T-cell (primary cell): ENCODE data around the gene CD58. TPM values are rescaled to one million over a fixed set of nuclear protein-coding genes. Genes with fewer than 3 reads are reported as not detected.

Experiments
- ATAC-seq, 4 experiments: fragments of 200-7000 bp in 3 of 4; fragments of 150-1000 bp in 1 of 4; cut with Tn5 transposase; replicated peaks in 1 of 4; 1 replicate in 3 of 4; 2 replicates in 1 of 4; pipeline ENCODE4 v1.10.0; 2021; ENCODE audit warnings: moderate library complexity in 3 of 4, mild to moderate bottlenecking in 2 of 4, moderate number of reproducible peaks in 1 of 4
- CTCF ChIA-PET, 2 donors: fragments of 300-600 bp; sonication (Branson Sonifier 250); formaldehyde crosslinking; loops; one replicate each; lab custom pipeline; 2022; ENCODE audit warnings: antibody characterized with exemption in 2 of 2; lab: Charles Lee
- POLR2A ChIA-PET, 2 donors: fragments of 300-600 bp; sonication (Branson Sonifier 250); formaldehyde crosslinking; loops; one replicate each; lab custom pipeline; 2022; ENCODE audit warnings: antibody characterized with exemption in 2 of 2; lab: Charles Lee
- DNase-seq, 35 experiments: peaks; one replicate each; pipeline versions ENCODE4 v3.0.0 to v3.0.0-alpha.2; 2013 to 2023
- H3K27ac ChIP-seq: one replicate; pipeline ENCODE4 v1.5.1; 2013; ENCODE audit warnings: low read length
- H3K27me3 ChIP-seq, 2 experiments: replicated peaks in 1 of 2; 1 replicate in 1 of 2; 2 replicates in 1 of 2; pipeline versions ENCODE4 v1.6.1 to v1.7.0; 2013; ENCODE audit warnings: low read length in 1 of 2, mixed read lengths in 1 of 2; ENCODE audit not compliant: control insufficient read depth in 2 of 2, insufficient read depth in 2 of 2; ENCODE audit errors: extremely low read depth in 1 of 2
- H3K36me3 ChIP-seq, 2 donors: 1 replicate in 1 of 2; 2 replicates in 1 of 2; pipeline versions ENCODE4 v1.6.1 to v1.7.0; 2013; ENCODE audit warnings: low read length in 1 of 2; ENCODE audit not compliant: control insufficient read depth in 2 of 2, insufficient read depth in 1 of 2; ENCODE audit errors: extremely low read depth in 1 of 2
- H3K4me1 ChIP-seq, 2 experiments: 1 replicate in 1 of 2; 2 replicates in 1 of 2; pipeline versions ENCODE4 v1.6.1 to v1.7.0; 2013; ENCODE audit warnings: low read length in 2 of 2, mixed read lengths in 1 of 2; ENCODE audit not compliant: insufficient read depth in 2 of 2, control insufficient read depth in 1 of 2; ENCODE audit errors: extremely low read depth in 1 of 2
- H3K4me3 ChIP-seq, 2 donors: 1 replicate in 1 of 2; 2 replicates in 1 of 2; pipeline versions ENCODE4 v1.5.1 to v1.7.0; 2013; ENCODE audit warnings: mild to moderate bottlenecking in 2 of 2, low read length in 1 of 2, moderate library complexity in 1 of 2; ENCODE audit not compliant: control insufficient read depth in 1 of 2; ENCODE audit errors: extremely low read depth in 1 of 2
- H3K9me3 ChIP-seq: 2 replicates; pipeline ENCODE4 v1.7.0; 2013
- H3K27ac Mint-ChIP-seq, 2 donors: one replicate each; pipeline ENCODE4 v1.8.0; 2020 to 2021; ENCODE audit warnings: mild to moderate bottlenecking in 2 of 2, mixed read lengths in 2 of 2
- H3K27me3 Mint-ChIP-seq, 2 donors: one replicate each; pipeline ENCODE4 v1.8.0; 2021 to 2022; ENCODE audit warnings: mixed read lengths in 2 of 2
- H3K36me3 Mint-ChIP-seq: one replicate; pipeline ENCODE4 v1.8.0; 2021; ENCODE audit warnings: mixed read lengths
- H3K4me1 Mint-ChIP-seq, 3 donors: one replicate each; pipeline ENCODE4 v1.8.0; 2020 to 2022; ENCODE audit warnings: mixed read lengths in 3 of 3, mild to moderate bottlenecking in 1 of 3
- H3K4me3 Mint-ChIP-seq, 3 donors: one replicate each; pipeline ENCODE4 v1.8.0; 2020 to 2022; ENCODE audit warnings: mild to moderate bottlenecking in 3 of 3, mixed read lengths in 3 of 3, moderate library complexity in 3 of 3
- H3K9me3 Mint-ChIP-seq, 3 donors: one replicate each; pipeline ENCODE4 v1.8.0; 2020 to 2022; ENCODE audit warnings: mixed read lengths in 3 of 3
- WGBS: methylation state at CpG from one replicate; pipeline ENCODE4 v1.1.5; 2013; ENCODE audit warnings: missing lambda C conversion rate; ENCODE audit not compliant: insufficient coverage; 5-methylcytosine and 5-hydroxymethylcytosine counted together
- total RNA-seq, 35 experiments: library from RNA in 6 of 35; stranded (reverse) in 6 of 35; fragments of 120-200 nt in 1 of 35; gene quantifications; one replicate each; pipeline versions ENCODE4 v1.2.1 to v1.2.4 and lab custom pipeline; 2013 to 2026

Gene CD58
- total RNA-seq, 5 donors from 2014 or later (not counting 1 experiment from before 2014, with no cell fraction given) = 8.9 to 20.5 (median 16.9) TPM

DNA sequence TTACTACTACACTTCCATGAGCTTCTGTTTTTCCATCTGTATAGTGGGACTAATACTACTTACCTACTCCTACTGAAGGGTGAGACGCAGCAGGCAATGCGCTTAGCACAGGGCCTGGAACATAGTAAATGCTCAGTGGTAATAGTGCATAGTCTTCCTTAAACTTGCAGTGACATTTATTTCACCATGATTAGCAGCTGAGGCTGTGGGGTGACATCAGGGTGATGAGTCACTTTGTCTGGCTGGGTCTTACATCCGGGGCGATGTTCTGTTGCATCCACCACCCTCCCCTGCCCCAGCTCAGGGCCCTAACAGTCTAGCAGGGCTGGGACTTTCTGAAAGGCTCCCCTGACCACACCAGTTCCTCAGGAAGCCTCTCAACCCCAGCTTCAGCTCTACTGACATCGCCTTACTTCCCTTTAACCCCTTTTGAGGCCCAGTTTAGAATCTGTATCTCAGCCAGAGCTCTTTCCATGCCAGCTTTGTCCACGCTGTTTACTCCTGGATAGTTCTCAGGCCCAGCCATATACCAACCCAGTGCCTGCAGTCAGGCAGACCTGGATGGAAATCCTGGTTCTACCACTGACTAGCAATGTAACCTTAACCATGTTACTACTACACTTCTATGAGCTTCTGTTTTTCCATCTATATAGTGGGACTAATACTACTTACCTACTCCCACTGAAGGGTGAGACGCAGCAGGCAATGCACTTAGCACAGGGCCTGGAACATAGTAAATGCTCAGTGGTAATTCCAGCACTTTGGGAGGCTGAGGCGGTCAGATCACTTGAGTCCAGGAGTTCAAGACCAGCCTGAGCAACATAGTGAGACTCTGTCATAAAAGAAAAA, 66.3 kb downstream of the CD58 start:
- H3K36me3 ChIP-seq = no peaks in the 10 kb centered on the region
- DNase-seq = peak; percentile 59 to 93 (median 84)
- H3K27me3 ChIP-seq = no peaks in the 10 kb centered on the region
- H3K27ac ChIP-seq = peak overlapping the region; percentile 81
- ChIA-PET POLR2A (interaction anchor here (0.6 to 1.4 kb wide), 6 partner anchors 10 to 854 kb away, joined by 3 to 9 read pairs (median 5); no protein-coding TSS in a partner anchor), CTCF (interaction anchor here (0.5 to 2.4 kb wide), 15 partner anchors 11 to 552 kb away, joined by 3 to 34 read pairs (median 4); no protein-coding TSS in a partner anchor)
- H3K4me3 ChIP-seq = no peak overlapping the region
- peak; percentile 98 to 99 (median 99) for ATAC-seq
- Mint-ChIP-seq H3K9me3 (no peaks in the 10 kb centered on the region), H3K36me3 (no peaks in the 10 kb centered on the region), H3K4me3 (peak overlapping the region in 2 of 3 donors; percentile 34 to 55), H3K27me3 (no peaks in the 10 kb centered on the region), H3K4me1 (peaks cover 49 to 70% (median 59%) of the 10 kb centered on the region in 3 donors), H3K27ac (peak overlapping the region; percentile 90 to 93)
- H3K4me1 ChIP-seq = peaks cover 20 to 51% of the 10 kb centered on the region in 2 experiments
- 23% methylated on average over 6 of the region's 8 CpGs for WGBS
- no peaks in the 10 kb centered on the region for H3K9me3 ChIP-seq

DNA sequence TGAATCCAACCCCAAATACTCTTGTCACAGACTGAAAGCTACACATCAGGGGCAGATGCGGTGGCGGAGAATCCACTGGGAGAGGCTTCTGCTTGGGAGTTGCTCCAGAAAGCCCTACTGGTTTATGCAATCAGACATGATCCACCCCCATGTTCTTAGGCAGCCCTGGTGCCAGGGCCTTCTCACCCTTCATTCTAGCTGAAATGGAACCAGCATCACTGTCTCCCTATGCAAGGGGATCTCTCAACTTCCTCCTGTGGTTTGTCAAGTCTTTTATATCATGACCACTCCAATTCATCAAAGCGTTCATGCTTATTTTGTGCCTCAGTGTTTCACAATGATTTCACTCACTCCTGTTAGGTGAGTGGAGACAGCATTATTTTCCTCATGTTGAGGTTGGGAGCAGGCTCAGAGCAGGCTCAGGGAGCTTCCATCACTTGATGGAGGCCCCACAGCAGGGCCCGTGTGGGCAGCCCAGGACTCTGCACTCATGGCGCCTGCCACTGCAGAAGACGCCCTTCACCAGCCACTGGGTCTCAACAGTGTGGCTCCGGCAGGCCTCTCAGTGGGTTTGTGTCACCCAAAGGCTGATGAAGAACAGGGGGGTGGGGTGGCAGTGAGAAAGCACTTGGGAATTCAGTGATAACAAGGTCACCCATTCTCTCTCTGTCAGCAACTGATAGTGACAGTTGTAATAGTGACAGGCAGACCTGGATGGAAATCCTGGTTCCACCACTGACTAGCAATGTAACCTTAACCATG, 67.1 kb downstream of the CD58 start:
- H3K9me3 Mint-ChIP-seq = no peaks in the 10 kb centered on the region
- ChIA-PET POLR2A (interaction anchor here in 1 of 2 donors (0.9 to 1.4 kb wide), 3 partner anchors 11 to 53 kb away, joined by 4 to 9 read pairs (median 9); no protein-coding TSS in a partner anchor), CTCF (interaction anchor here (0.5 to 2.4 kb wide), 13 partner anchors 11 to 984 kb away, joined by 3 to 34 read pairs (median 3); no protein-coding TSS in a partner anchor)
- H3K4me1 Mint-ChIP-seq = peaks cover 49 to 68% (median 55%) of the 10 kb centered on the region in 3 donors
- H3K4me3 Mint-ChIP-seq = peak overlapping the region in 1 of 3 donors; percentile 55
- no peaks in the 10 kb centered on the region for H3K36me3 Mint-ChIP-seq
- peak overlapping the region; percentile 90 to 93 for H3K27ac Mint-ChIP-seq
- H3K36me3 ChIP-seq = no peaks in the 10 kb centered on the region
- ATAC-seq (peak in 3 of 4 experiments; percentile 1 to 6 (median 3)), DNase-seq (peak in 5 of 35 experiments; percentile 19 to 52 (median 20))
- peaks cover 20 to 50% of the 10 kb centered on the region in 2 experiments for H3K4me1 ChIP-seq
- H3K4me3 ChIP-seq = no peak overlapping the region
- no peaks in the 10 kb centered on the region for H3K27me3 Mint-ChIP-seq
- 74% methylated on average over 3 of the region's 7 CpGs for whole genome bisulfite sequencing
- H3K27ac ChIP-seq = peak overlapping the region; percentile 81
- no peaks in the 10 kb centered on the region for H3K27me3 ChIP-seq
- H3K9me3 ChIP-seq = no peaks in the 10 kb centered on the region

DNA sequence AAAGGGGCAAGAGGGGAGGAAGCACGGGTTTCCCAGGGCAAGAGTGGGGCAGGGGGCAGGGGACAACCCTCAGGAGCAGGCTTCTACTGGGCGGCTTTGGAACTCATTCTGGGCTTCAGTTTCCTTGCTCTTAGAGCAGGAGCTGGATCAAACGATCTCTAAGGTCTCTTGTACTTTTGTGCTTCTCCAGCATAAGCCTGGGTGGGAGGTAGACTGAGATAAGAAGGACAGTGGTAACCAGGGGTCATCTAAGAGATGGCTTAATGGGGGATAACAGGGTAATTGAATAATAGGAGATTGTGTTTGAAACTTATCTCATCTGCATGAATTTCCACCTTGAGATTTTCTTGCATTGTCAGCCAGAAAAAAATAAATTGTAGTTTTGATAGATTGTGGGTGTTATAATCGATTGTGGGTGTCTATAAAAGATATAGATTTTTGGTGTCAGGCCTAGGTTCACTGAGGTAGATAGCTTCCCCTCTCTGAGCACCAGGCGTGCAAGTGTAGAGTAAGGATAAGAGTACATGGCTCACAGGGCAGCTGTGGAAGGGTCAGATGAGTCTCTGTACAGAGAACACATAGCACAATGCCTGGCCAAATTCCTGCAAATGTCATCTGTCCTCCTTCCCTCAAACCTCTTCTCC, 68.0 kb downstream of the CD58 start:
- H3K27me3 Mint-ChIP-seq = no peaks in the 10 kb centered on the region
- H3K4me1 ChIP-seq = peaks cover 20 to 47% of the 10 kb centered on the region in 2 experiments
- H3K27ac ChIP-seq = peak overlapping the region; percentile 81
- peak overlapping the region; percentile 90 to 93 for H3K27ac Mint-ChIP-seq
- H3K36me3 Mint-ChIP-seq = no peaks in the 10 kb centered on the region
- H3K4me1 Mint-ChIP-seq = peaks cover 42 to 59% (median 45%) of the 10 kb centered on the region in 3 donors
- DNase-seq (no peak), ATAC-seq (no peak)
- 94% methylated on average over 2 of the region's 5 CpGs for WGBS
- H3K9me3 ChIP-seq = no peaks in the 10 kb centered on the region
- no peak overlapping the region for H3K4me3 ChIP-seq
- no peaks in the 10 kb centered on the region for H3K36me3 ChIP-seq
- ChIA-PET POLR2A (no interaction called here), CTCF (interaction anchor here in 1 of 2 donors (1.0 to 2.4 kb wide), 3 partner anchors 18 to 364 kb away, joined by 6 to 14 read pairs (median 7); no protein-coding TSS in a partner anchor)
- no peaks in the 10 kb centered on the region for H3K9me3 Mint-ChIP-seq
- H3K4me3 Mint-ChIP-seq = no peak overlapping the region
- no peaks in the 10 kb centered on the region for H3K27me3 ChIP-seq

DNA sequence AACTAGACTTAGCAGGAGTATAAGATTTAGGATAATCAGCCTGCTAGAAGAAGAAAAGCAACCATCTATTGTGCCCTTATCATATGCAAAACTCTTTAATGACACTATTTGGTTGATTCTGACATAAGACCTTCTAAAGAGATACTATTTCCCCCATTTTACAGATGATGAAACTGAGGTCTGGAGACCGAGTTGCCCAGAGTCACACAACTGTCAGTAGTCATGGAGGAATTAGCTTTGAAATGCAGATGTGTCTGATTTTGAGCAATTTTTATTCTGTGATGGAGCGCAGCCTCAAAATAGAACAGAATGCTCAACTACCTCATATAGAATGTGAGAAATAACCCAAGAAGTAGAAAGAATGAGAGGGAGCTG, 69.0 kb downstream of the CD58 start:
- no peaks in the 10 kb centered on the region for H3K27me3 ChIP-seq
- ATAC-seq = no peak

DNA sequence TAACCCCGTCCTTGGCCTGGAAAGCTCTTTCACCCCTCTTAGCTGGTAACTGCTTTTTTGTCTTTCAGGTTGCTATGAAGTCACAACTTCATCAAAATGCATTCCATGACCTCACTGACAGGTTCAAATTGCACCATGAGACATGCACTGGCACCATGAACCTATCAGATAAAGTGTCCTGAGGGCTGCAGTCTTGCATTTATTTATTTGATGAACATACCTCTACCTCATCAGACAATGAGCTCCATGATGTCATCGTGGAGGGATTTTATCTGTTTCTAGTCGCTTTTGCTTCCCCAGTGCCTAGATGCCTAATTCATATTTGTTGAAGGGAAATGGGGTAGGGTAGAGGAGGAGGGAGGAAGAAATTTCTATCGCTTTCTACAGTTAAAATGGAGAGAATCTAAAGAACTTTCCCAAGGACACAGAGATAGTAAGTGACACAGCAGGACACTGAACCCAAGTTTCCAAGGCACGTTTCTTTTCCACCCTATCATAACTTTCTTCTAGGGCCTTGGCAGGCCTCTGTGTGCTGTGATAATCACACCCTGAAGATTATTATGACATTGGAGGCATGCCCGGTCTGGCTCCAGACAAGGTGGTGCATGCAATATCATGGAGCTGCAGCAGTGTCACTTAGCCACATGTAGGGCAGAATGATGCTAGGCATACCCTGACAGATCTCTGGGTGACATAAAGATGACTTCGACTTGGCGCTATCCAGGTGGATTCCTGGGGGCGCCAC, 69.5 kb downstream of the CD58 start:
- no peaks in the 10 kb centered on the region for H3K36me3 ChIP-seq
- H3K4me3 ChIP-seq = no peak overlapping the region
- Mint-ChIP-seq H3K4me3 (no peak overlapping the region), H3K27ac (peak overlapping the region in 1 of 2 donors; percentile 34), H3K4me1 (peaks cover 45 to 59% (median 49%) of the 10 kb centered on the region in 3 donors), H3K27me3 (no peaks in the 10 kb centered on the region), H3K36me3 (no peaks in the 10 kb centered on the region), H3K9me3 (no peaks in the 10 kb centered on the region)
- ChIA-PET POLR2A (no interaction called here), CTCF (interaction anchor here (1.1 to 4.9 kb wide), 3 partner anchors 14 to 362 kb away, joined by 4 to 40 read pairs (median 7); no protein-coding TSS in a partner anchor)
- no peaks in the 10 kb centered on the region for H3K9me3 ChIP-seq
- H3K27me3 ChIP-seq = no peaks in the 10 kb centered on the region
- WGBS = 96% methylated on average over 2 of the region's 9 CpGs
- H3K27ac ChIP-seq = no peak overlapping the region
- DNase-seq (no peak), ATAC-seq (no peak)
- H3K4me1 ChIP-seq = peaks cover 20 to 47% of the 10 kb centered on the region in 2 experiments

More for the DNA sequence above, 69.0 kb downstream of the CD58 start:
- H3K36me3 ChIP-seq = no peaks in the 10 kb centered on the region
- no peak for DNase-seq
- no peaks in the 10 kb centered on the region for H3K9me3 ChIP-seq
- Mint-ChIP-seq H3K27ac (peak overlapping the region; percentile 34 to 90), H3K27me3 (no peaks in the 10 kb centered on the region), H3K4me3 (no peak overlapping the region), H3K36me3 (no peaks in the 10 kb centered on the region), H3K4me1 (peaks cover 43 to 59% (median 45%) of the 10 kb centered on the region in 3 donors), H3K9me3 (no peaks in the 10 kb centered on the region)
- no CpG with 5 or more reads among the region's 2 CpGs for WGBS
- no peak overlapping the region for H3K4me3 ChIP-seq
- H3K4me1 ChIP-seq = peaks cover 20 to 47% of the 10 kb centered on the region in 2 experiments
- POLR2A ChIA-PET = no interaction called here
- H3K27ac ChIP-seq = no peak overlapping the region
- CTCF ChIA-PET = interaction anchor here (1.0 to 4.9 kb wide), 4 partner anchors 15 to 363 kb away, joined by 4 to 40 read pairs (median 6); no protein-coding TSS in a partner anchor
